Ovary (tissue), 3 donors: Measurements from ENCODE around the gene TRPC4.

Source experiments
- EP300 ChIP-seq: sonication (generic); formaldehyde crosslinking; IDR thresholded peaks from one replicate; pipeline ENCODE4 v1.6.1; 2017; ENCODE audit warnings: antibody characterized with exemption
- POLR2A ChIP-seq: fragments of 450-650 bp; IDR thresholded peaks from one replicate; pipeline ENCODE4 v1.6.1; 2017; ENCODE audit warnings: antibody characterized with exemption, mild to moderate bottlenecking, moderate library complexity
- TF ChIP-seq, protein P1 (sequence below), 3 donors: fragments of 450-650 bp in 2 of 3; fragments of 200-600 bp in 1 of 3; IDR thresholded peaks; one replicate each; pipeline versions ENCODE4 v1.5.1 to v1.8.0; 2016 to 2022; ENCODE audit warnings: antibody characterized with exemption in 3 of 3, mild to moderate bottlenecking in 1 of 3
- donor health status: DM: no; HTN: no; CAD: no.

DNA sequence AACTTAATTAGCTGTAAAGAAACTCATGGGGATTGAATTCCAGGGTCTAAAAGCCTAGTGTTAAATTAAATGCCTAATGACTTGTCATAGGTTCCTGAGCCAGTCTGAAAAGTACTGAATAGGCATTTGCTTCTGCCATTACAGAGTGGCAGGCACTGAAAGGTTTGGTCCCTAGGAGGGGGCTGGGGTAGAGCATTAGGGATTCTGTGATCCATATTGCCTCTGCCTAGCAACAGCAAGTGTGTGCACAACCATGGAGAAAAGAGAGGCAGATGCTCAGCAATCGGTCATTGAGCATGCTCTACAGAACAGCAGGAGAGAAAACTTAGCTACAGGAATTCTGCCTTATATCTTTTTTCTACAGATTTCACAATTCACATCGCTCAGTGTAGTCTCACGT, 133.5 kb downstream of the TRPC4 start:
- TF ChIP-seq, protein P1, sequence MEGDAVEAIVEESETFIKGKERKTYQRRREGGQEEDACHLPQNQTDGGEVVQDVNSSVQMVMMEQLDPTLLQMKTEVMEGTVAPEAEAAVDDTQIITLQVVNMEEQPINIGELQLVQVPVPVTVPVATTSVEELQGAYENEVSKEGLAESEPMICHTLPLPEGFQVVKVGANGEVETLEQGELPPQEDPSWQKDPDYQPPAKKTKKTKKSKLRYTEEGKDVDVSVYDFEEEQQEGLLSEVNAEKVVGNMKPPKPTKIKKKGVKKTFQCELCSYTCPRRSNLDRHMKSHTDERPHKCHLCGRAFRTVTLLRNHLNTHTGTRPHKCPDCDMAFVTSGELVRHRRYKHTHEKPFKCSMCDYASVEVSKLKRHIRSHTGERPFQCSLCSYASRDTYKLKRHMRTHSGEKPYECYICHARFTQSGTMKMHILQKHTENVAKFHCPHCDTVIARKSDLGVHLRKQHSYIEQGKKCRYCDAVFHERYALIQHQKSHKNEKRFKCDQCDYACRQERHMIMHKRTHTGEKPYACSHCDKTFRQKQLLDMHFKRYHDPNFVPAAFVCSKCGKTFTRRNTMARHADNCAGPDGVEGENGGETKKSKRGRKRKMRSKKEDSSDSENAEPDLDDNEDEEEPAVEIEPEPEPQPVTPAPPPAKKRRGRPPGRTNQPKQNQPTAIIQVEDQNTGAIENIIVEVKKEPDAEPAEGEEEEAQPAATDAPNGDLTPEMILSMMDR (IDR thresholded peaks at IDR 0.05) = no peak
- no peak for TF ChIP-seq POLR2A
- TF ChIP-seq EP300 = no peak
